TTC549 (cell line): ENCODE results near the gene ORAI3.

Source experiments
- FAIRE-seq: peaks from 2 replicates; lab custom pipeline; 2012; peaks lifted over from hg19 to GRCh38; lab: Jason Lieb, UNC

ORAI3 gene

GRCh38 chr16:30992276-30992780, 43.5 kb downstream of the ORAI3 start:
- no peak for FAIRE-seq

DNA sequence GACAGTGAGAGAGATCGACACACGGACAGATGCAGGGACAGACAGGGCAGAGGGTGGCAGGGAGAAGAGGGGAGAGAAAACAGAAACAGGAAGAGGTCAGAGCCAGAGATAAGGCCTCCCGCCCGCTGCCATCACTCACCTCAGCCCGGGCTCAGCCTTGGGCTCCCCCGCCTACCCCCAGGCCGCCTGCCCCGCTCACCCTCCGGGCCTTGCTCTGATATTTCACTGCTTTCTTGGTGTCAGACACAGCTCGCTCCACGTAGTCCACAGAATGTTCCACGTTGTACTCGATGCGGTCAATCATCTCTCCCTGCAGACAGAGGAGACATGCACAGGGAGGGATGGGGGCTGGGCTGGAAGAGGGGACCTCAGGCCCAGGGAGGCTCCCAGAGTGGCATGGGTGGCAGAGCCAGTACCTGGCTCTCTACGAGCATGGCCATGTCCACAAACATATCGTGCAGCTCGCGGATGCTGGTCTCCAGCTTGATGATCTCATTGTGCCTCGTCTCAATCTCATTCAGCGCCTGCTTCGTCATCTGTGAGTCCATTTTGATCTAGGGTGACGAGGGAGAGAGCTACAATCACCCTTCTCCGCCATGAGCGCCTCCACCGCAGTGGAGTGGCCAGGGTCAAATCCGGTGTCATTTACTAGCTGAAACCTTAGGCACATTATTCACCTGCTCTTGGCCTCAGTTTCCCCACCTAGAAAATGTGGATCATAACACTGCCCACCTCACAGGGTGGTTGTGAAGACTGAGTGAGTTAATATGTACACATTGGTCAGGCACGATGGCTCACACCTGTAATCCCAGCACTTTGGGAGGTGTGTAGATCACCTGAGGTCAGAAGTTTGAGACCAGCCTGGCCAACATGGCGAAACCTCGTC, 44.3 kb downstream of the ORAI3 start:
- no peak for FAIRE-seq

- no peak for FAIRE-seq
Measured at GRCh38 chr16:30995927-30996323, 47.1 kb downstream of the ORAI3 start.

- FAIRE-seq: no peak
Measured at GRCh38 chr16:30996324-30996984, 47.6 kb downstream of the ORAI3 start.

DNA sequence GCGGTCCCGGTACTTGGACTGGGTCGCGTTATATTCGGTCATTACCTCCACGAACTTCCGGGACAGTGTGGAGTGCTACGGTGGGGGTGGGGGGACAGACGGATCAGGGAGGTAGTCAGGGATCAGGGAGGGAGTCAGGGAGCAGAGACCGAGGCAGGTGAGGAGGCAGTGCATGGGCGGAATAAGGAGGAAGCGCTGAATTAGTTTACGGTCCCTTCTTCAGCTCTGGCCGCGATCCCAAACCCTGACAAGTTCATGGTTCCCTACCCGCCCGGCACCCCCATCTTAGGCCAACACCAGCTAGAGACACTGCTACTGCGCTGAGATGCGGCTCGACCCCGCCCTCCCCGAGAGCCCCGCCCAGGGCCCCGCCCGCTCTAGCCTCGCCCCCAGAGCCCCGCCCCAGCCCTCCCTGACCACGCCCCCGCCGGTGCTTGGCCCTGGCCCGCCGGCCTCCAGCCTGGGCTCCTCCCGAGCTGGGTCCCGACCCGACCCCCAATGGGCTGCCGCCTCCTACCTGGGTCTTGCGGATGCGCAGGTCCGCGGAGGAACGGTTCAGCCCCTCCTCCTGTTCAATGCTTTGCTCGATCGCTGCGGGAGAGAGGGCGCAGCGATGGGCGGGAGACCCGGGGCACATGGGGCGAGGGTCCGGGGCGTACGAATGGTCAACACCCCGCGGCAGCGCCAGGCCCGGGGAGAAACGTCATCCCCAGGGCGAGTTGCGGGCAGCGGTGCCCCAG, 48.3 kb downstream of the ORAI3 start:
- no peak for FAIRE-seq

DNA sequence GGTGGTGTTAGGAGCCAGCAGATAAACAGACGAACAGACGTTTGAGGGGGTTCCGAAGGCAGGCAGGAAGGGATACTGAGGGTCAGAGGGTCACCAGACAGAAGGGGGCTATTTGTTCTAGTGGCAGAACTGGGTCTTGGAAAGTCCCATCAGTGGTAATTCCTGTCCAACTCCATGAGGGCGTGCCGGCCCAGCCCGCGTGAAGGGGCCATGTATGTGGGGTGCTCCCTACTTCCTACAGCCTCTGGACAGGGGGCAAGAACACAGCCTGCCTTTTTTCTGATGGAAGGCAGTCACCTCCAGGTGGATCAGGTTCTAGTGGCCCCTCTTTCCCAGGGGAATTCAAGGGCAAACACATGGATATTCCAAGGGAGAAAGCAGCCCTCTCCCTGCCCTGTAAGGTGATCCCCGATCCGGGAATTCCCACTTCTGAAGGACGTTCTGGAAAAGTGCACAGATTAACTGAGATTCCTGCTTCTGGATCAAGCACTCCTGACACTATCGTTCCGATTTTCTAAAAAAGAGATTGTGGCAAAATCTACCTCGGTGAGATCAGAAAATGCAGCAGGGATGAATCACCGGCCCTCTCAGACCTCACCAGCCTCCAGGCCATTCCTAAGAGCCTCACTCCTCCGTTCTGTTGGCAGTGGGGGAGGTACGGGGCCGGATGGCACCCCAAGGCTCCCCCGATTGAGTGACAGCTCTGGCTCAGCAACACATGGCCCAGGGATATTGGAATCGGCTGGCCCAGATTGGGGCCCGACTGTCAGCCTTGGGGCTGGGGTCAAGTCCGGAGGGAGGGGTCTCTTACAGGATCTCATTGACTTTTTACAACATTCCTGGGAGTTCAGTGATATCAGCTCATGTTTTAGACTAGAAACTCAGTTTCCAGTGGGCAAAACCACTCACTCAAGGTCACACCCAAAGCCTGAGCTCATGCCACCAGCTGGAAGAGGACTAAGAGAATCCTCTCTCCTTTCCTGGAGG, 49.1 kb downstream of the ORAI3 start:
- FAIRE-seq: no peak

- FAIRE-seq: no peak
Measured at GRCh38 chr16:30998852-30999761, 50.2 kb downstream of the ORAI3 start.

GRCh38 chr16:31000671-31001382, 52.0 kb downstream of the ORAI3 start:
- FAIRE-seq: no peak

- no peak for FAIRE-seq
Measured at GRCh38 chr16:31001507-31002249, 52.8 kb downstream of the ORAI3 start.

DNA sequence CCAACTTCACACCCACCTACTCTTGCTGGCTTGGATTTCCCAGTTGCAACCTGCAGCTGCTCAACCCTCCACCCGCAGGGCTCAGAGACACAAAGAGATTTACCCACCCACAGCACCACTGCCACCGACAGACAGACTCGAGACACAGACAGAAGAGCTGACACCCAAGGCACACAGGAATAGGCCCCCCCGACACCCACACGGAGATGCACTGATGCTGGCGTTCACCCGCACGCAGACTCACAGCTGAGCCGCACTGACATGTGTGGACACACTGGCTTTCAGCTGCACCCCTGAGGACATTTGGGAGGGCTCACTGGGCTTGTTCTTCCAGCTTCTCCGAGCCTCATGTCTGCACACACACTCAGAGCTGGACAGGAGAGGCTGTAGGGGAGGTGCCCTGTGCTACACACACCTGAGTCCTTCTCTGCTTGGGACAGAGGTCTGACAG, 53.4 kb downstream of the ORAI3 start:
- FAIRE-seq: no peak

- no peak for FAIRE-seq
Measured at GRCh38 chr16:31002862-31003341, 54.0 kb downstream of the ORAI3 start.

DNA sequence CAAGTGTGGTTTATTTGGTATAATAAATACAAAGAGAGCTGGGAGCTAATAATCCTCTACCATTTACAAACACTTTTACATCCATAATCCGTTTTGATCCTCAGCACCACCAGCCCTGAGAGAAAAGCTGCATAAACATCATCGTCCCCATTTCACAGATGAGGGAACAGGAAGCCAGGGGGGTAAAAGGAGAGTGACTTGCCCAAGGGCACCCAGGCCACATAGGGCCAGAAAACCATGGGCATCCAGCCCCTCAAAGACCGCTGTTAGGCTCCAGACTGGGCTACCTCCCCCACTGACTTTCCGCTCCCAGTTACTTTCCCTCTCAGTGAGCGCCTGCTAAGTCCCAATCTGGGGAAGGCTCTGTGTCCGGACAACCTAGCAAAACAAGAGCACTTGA, 54.9 kb downstream of the ORAI3 start:
- no peak for FAIRE-seq
